NOMO-1 treated with dmso at 0.1 percent for 144 hours (cell line): ENCODE results near the gene CLEC10A.
"Not testable (repeated sequence)": the region's sequence is repeated elsewhere in the genome, so short reads cannot be mapped to it uniquely, and the experiment has no call there.

Source experiments
- DNase-seq: peaks from one replicate; lab custom pipeline; 2025; ENCODE audit not compliant: unreplicated experiment; lab: John Stamatoyannopoulos, UW

The CLEC10A gene

DNA sequence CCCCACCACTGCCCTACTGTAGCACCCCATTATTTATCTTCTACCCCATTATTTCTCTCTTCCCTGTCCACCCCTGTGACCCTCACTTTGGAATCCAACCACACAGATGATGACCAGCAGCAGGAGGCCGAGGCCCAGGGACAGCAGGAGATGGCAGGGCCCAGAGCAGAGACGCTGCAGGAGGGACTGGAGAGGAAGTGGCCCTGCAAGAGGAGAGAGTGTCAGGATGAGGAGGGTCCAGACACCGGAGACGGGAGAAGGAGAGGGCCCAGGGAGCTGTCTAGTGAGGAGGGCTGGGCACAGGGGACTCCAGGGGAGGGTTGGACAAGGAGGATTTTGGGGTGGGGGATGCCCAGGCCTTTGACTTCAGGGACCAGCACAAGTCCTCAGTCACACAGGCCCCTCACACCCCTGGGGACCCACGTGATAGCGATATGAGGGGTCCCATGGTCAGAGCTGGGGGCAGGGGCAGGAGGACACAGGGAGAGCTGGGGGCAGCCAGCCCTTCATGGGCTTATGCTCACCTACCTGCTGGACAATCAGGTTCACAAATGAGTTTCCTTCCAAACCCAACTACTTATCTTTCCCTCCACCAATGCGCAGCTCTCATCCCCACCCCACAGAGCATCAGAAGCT, 2.0 kb downstream of the CLEC10A start:
- no peak for DNase-seq

DNA sequence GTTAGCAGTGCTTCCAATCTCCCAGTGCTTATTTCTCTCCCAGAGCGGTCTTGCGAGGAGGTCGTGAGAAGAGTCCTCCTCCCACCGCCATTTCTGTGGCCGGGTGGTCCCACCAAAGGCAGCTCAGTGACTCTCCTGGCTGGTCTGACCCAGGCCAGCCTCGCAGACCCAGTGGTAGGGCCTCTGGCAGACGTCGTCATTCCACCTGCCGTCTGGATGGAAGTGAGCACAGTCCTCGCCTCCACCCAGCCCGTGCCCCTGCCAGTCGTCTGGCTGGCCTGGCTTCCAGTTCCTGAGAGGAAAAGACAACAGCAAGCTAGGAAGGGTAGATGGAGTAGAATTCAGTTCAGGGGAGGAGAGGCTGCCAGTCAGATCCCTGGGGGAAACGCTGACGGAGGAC, 5.1 kb downstream of the CLEC10A start:
- DNase-seq, result no peak

DNA sequence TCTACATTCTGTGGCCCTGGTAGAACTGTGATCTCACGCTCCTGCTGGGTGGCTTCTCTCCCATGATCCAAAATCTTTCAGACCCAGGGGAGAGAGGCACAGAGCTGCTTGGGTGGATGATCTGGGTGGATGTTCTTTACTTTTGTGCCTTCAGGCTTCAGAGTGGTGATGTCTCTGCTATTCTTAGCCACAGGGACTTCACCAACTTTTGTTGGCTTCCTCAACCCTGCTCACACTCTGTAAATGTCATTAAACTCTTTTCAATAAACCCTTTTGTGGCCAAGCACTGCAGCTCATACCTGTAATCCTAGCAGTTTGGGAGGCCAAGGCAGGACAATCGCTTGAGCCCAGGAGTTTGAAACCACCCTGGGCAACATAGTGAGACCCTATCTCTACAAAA, 7.6 kb downstream of the CLEC10A start:
- no peak for DNase-seq

DNA sequence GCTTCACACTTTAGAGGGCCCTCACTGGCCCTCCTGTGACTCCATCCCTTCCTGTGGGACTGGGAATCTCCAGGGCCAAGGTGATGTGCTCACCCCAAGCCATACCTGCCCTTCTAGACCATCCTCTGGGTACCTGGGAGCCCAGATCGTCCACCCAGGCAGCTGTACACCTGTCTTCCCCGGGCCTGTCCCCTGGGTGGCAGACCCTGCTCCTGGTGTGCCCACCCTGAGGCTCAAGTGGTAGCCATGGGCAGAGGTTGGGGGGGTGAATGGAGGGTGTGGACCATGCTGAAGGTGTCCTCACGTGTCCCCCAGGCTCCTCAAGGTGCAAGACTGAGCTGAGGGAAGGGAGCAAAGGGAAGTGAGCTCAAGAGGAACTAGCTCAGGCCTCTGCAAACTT, 9.3 kb downstream of the CLEC10A start:
- DNase-seq, result no peak

DNA sequence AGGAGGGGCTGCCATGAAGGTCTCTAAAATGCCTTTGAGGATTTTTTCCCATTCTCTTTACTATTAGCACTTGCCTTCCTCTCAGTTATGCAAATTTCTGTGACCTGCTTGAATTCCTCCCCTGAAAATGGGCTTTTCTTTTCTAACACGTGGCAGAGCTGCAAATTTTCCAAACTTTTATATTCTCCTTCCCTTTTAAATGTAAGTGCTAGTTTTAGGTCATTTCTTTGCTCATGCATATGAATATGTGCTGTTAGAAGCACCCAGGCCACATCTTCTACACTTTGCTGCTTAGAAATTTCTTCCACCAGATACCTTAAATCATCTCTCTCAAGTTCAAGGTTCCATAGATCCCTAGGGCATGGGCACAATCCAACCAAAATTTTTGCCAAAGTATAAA, 11.8 kb downstream of the CLEC10A start:
- DNase-seq, result no peak

DNA sequence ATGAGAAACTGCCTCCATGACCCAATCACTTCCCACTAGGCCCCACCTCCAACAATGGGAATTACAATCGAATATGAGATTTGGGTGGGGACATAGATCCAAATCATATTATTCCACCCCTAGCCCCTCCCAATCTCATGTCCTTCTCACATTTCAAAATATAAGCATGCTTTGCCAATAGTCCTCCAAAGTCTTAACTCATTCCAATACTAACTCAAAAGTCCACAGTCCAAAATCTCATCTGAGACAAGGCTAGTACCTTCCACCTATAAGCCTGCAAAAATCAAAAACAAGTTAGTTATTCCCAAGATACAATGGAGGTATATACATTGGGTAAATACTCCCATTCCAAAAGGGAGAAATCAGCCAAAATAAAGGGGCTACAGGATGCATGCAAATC, 12.9 kb downstream of the CLEC10A start:
- DNase-seq, result no peak

DNA sequence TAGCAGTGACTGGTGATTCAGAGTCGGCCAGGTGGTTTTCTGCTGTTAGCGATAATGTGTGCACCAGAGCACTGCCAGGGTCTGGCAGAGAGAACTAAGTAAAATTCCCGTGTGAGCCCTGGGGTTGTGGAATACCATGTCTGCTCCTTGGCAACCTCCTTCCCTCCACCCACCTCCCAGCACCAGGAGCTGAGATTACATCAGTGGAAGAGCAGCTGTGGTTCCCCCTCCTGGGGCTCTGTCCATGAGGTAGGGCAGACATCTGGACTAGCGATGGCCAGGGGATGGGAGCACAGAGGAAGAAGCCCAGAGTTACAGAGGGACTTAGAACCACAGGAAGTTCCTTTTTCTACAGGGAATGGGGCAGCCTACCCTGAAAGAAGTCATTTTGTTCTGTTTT, 15.8 kb downstream of the CLEC10A start:
- no peak for DNase-seq

DNA sequence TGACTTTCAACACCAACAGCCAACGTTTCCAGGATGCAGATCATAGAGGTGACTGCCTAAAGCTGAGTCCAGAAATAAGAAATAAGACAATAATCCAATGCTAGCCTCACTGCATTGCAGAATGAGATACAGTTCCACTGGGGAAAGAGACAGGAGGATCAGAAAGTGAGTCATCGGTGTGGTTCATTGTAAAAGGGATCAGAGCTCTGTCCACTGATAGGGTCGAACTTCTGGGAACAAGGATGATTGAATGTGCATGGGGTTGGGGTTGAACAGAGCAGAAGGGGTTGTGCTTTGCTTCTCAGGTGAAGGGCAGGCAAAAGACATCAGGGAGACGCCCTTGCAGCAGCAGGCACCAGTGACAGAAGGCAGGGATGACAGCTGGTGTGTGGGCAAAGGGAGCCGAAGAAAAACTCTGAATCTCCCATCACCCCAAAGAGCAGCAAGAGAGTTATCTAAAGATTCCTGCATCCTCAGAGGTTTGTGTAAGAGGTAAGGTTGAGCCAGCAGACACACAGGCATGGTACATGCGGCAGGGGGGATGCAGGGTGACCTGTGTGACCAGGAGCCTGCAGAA, 16.4 kb downstream of the CLEC10A start:
- DNase-seq, result no peak

DNA sequence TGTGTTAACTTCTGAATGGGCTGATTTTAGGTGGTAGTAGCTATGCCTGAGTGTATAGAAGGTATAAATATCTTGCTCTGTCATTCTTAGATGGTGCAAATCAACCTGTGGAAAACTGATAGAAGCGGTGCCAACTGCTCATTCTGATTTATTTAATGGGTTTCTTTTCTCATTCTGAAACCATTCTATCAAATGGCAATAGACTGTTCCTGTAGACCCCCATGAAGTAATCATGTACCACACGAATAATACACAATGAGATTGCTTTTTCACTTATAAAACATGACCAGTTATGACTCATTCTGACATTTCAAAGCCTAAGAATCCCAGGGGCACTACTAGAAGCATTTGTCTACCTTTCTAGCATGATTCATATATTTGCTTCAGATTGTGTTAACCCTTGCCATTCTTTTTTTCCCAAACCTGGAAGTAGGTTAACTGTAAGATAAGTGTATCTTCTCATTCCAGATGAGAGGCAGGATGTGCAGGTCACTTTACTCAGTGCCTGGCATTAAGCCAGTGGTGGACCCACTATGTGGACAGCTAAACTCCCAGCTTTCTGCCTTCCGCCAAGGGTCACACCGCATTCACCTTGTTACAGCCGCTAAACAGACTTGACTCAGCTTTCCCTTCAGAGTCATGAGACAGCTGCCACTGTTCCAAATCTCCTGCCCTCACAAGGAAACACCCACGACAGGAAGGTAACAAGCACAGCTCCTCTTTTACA, 19.7 kb downstream of the CLEC10A start:
- DNase-seq, result no peak

DNA sequence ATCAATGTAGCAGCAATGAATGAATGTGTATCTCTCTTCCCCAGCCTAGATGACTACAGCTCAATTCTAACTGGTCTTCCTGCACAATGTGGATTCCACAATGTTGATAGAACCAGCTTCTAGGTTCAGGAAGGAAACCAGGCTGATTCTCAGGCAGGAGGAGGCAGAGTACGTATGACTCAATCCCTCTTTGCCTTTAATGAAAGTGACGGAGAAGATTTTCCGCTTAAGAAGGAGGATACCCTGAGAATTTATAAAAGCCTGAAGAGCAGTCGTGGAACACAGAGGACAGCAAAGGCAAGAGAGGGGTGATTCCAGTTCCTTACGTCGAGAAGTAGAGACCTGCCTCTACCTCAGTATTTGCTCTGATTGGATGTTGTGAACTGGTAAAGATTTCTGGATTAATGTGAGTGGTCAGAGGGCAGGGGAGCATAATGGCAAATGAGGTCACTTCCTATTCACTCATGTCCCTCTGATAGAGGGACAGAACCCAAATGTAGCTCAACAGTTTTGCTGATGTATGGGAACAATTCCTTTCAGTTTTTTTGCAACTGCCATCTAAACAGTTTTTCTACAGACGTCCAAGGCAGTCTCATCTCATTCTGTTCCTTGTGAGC, 21.1 kb downstream of the CLEC10A start:
- no peak for DNase-seq

DNA sequence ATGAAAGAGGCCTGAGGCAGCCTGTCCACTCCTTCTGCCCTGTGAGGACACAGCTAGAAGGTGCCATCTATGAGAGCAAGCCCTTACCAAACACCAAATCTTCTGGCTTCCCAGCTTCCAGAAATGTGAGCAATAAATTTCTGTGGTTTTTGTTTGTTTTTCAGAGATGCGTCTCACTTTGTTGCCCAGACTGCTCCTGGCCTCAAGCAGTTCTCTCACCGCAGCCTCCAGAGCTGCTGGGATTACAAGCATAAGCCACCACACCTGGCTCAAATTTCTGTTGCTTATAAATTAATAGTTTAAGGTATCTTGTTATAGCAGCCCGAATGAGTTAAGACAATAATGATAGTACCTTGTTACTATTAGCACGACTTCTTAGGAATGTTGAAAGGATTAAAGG, 23.7 kb downstream of the CLEC10A start:
- no peak for DNase-seq

DNA sequence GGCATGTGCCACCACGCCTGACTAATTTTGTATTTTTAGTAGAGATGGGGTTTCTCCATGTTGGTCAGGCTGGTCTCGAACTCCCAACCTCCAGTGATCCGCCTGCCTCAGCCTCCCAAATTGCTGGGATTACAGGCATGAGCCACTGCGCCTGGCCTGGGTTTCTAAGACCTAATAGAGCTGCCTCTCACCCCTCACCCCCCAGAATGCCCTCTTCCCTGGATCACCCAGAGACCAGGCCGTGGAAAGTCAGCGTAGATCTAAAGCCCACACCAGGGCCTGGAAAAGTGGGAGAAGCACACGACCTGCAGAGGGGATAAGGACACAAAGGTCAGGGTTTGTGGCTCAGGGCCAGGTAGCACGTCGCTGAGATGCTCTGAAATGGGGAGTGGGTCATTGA, 29.5 kb downstream of the CLEC10A start:
- not testable (repeated sequence) for DNase-seq

DNA sequence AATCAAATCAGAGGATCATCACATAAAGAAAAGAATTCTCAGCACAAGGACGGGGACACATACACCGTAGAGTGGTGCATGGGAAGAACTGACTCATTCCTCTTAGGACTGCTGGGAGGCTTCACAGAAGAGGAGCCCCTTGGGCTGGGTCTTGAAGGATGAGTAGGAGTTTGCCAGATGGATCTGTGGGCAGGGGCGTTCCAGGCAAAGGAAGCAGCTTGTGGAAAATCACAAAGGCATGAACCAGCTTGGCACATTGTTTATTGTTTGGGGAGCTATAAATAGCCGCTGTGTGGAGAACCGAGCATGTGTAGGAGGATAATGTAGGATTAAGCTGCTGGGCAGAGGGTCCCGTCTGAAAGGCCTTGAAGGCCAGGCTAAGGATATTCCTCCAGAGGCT, 31.1 kb downstream of the CLEC10A start:
- DNase-seq, result no peak

DNA sequence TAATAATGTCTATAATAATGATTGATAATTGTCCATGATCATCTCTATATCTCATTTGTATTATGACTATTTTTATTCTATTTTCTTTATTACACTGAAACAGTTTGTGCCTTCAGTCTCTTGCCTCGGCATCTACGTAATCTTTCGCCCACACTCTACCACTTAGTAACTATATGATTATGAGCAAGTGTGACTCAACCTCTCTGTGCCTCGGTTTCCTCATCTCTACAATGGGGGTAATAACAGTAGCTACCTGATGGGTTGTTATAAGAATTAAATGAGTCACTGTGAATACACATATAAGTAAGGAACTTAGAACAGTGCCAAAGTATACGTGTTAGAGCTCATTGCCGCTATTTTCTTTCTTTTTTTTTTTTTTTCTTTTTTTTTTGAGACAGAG, 32.5 kb downstream of the CLEC10A start:
- no peak for DNase-seq

DNA sequence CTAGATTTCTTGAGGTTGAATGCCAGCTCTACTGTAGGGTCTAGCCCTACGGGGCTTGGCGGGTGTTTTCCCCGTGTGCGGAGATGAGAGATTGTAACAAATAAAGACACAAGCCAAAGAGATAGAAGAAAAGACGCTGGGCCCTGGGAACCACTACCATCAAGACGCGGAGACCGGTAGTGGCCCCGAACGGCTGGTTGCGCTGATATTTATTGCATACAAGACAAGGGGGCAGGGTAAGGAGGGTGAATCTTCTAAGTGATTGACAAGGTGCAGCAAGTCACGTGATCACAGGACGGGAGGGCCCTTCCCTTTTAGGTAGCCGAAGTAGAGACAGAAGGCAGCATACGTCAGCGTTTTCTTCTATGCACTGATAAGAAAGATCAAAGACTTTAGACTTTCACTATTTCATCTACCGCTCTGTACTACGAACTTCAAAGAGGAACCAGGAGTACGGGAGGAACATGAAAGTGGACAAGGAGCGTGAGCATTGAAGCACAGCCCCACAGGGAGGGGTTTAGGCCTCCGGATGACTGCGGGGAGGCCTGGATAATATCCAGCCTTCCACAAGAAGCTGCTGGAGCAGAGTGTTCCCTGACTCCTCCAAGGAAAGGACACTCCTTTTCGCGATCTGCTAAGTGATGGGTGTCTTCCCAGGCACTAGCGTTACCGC, 33.2 kb downstream of the CLEC10A start:
- peak; percentile 48 for DNase-seq

DNA sequence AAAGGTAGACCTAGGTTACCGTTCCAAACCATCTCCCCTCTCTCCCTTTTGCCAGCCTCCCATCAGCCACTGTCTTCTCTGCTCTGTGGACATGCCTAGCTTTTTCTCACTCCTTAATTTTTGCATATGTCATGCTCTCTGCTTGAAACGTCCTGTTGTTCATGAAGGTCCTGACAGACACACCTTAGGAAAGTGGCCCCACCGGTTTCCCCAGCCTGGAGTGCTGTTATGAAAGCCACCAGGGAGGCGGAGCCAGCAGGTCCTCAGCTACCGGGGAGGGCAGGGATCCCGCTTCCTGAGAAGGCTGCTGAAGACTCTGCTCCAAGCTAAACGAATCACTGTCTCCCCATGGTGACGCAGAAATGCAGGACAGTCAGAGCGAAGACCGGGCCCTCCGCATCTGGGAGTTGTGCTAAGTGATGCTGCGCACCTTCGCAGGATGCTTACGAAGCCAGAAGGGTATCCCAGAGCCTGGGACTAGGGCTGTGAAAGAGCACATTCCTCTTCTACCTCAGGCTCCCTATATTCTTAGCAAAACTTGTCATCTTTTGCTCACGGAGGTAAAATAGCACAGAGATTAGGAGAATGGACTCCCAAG, 33.8 kb downstream of the CLEC10A start:
- DNase-seq, result no peak

DNA sequence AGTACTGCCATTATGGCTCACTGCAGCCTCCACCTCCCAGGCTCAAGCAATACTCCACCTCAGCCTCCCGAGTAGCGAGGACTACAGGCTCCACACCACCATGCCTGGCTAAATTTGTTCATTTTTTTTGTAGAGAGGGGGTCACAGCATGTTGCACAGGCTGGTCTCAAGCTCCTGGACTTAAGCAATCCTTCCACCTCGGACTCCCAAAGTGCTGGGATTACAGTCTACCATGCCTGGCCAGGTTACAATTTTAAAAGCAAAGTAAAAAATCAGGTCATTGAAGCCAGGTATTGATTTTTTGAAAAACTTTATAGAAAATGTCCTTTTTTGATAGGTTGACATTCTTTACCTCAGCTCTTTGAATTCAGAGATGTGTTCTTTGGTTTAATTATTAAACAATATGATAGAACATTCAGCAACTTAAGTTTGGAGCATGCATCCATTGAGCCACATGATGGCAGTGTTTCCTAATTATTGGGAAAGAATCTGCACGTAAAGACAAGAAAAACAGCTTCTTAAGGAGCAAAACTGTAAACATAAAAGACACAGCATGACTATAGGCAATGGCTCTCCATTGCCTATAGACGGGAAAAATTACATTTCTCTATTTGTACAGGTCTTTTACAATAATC, 34.4 kb downstream of the CLEC10A start:
- peak; percentile 31 for DNase-seq

DNA sequence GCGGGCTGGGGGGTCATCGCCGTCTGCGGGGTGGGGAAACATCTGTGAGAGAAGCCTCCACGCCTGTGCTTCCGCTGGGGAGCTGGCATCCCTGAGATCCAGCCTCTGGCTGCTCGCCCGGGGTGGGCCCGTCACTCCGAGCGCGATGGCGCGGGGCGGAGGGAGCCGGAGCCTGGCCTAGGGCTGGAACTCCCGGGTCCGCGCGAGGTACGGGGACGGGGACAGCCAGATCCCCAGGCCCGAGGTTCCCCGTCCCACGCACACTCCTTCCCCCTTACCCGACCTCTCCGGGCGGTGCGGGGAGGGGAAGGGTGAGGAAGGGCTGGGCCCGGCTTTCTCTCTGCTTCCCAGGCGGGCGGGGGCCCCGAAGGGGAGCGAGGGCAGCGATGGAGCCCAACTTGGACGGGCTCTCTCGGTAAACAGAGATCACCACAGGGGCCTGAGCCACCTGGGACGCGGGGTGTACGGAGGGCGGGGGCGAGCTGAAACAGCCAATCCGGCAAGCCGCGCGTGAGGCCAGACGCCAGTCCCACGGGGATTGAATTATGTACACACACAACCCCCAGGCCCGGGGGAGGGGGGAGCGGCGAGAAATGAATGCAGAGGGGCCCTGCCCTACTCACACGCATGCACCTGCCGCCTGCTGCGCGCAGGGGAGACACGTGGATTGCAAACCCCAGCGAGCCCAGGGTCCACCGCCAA, 36.4 kb downstream of the CLEC10A start, which contains the start of gene SLC16A11:
SLC16A11 (minus strand) TSS at position 596 of the 702 bp plus-strand sequence; CDS start at position 17, 579 bp downstream.
- DNase-seq, result no peak

DNA sequence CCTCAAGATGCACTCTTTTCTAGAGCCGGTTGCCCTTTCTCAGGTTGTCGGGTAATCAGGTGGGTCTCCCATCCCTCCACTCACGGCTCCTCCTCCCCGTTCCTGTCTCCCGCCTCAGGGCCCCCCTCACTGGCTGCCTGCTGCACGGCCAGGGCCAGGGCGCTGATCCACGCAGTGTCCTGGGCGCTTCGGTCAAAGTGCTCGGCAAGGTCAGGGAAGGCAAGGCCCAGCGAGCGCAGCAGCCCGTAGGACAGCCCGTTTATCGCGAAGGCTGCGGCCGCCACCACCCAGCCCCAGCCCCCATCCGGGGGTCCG, 36.9 kb downstream of the CLEC10A start:
- no peak for DNase-seq

DNA sequence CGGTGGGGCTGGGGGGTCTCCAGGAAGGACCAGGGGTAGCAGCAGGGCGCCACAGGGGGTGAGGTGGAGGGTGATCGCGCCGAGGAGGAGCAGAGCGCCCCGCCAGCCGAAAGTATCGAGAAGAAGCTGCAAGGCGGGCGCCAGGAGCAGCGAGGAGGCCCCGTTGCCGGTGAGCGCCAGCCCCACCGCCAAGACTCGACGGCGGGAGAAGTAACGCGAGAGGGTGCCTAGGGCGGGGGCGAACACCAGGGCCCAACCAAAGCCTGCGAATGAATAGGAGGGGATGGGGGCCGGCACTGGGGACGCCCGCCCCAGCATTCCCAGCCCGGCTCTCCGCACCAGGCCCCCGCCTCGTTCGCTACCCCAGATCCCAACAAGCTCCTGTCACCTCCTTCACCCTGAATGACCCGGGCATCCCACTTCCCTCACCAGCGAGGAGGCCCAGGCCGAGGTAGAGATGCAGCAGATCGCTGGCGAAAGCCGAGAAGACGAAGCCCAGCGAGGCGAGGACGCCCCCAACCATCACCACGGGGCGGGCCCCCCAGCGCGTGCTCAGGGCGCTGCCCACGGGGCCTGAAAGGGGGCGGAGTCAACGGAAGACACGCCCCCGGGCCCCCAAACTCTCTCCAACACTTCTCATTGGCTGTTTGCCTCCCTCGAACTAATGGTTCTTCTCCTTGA, 37.4 kb downstream of the CLEC10A start:
- DNase-seq, result no peak
